Hippocampal formation (tissue), 2 donors: ENCODE results near the gene NDUFA9.

Experiments
- DNase-seq, 2 donors: peaks; one replicate each; lab custom pipeline; 2025; lab: John Stamatoyannopoulos, UW

NDUFA9 gene

GRCh38 chr12:4648501-4649357 is at the start of gene NDUFA9, which contains the start of gene AKAP3:
Gene NDUFA9, plus strand, starts transcription at chr12:4649114. Its CDS starts 13 bp downstream, at chr12:4649127.
Gene AKAP3, minus strand, starts transcription at chr12:4649051. Its CDS starts 10,855 bp downstream, at chr12:4638196.
- DNase-seq: peak; percentile 74 to 82

- DNase-seq: no peak
Measured at GRCh38 chr12:4603421-4603820, 45.5 kb upstream of the NDUFA9 start.

- no peak for DNase-seq
Measured at GRCh38 chr12:4603946-4604345, 45.0 kb upstream of the NDUFA9 start.

GRCh38 chr12:4604684-4605193 is 44.2 kb upstream of the NDUFA9 start:
- DNase-seq: peak; percentile 78 to 90

GRCh38 chr12:4607056-4607455 is 41.9 kb upstream of the NDUFA9 start:
- DNase-seq: no peak

- no peak for DNase-seq
Measured at GRCh38 chr12:4609071-4609470, 39.8 kb upstream of the NDUFA9 start.

GRCh38 chr12:4610481-4610880 is 38.4 kb upstream of the NDUFA9 start:
- DNase-seq: no peak

- peak; percentile 17 to 37 for DNase-seq
Measured at GRCh38 chr12:4615667-4616066, 33.2 kb upstream of the NDUFA9 start.

- no peak for DNase-seq
Measured at GRCh38 chr12:4621511-4621910, 27.4 kb upstream of the NDUFA9 start.

GRCh38 chr12:4626543-4626942 is 22.4 kb upstream of the NDUFA9 start:
- DNase-seq: no peak

GRCh38 chr12:4628406-4628805 is 20.5 kb upstream of the NDUFA9 start:
- no peak for DNase-seq

- DNase-seq: no peak
Measured at GRCh38 chr12:4630262-4630661, 18.7 kb upstream of the NDUFA9 start.

GRCh38 chr12:4643747-4644146 is 5.2 kb upstream of the NDUFA9 start:
- no peak for DNase-seq

- no peak for DNase-seq
Measured at GRCh38 chr12:4645023-4645422, 3.9 kb upstream of the NDUFA9 start.

- DNase-seq: no peak
Measured at GRCh38 chr12:4648104-4648500, 812 bp upstream of the NDUFA9 start.

- no peak for DNase-seq
Measured at GRCh38 chr12:4649358-4649661, 396 bp downstream of the NDUFA9 start.

- no peak for DNase-seq
Measured at GRCh38 chr12:4653257-4653656, 4.3 kb downstream of the NDUFA9 start.

GRCh38 chr12:4653691-4654090 is 4.8 kb downstream of the NDUFA9 start:
- no peak for DNase-seq

GRCh38 chr12:4663971-4664505 is 15.1 kb downstream of the NDUFA9 start:
- DNase-seq: no peak

- DNase-seq: no peak
Measured at GRCh38 chr12:4665236-4665635, 16.3 kb downstream of the NDUFA9 start.

- no peak for DNase-seq
Measured at GRCh38 chr12:4679711-4680110, 30.8 kb downstream of the NDUFA9 start.

- DNase-seq: no peak
Measured at GRCh38 chr12:4681732-4682131, 32.8 kb downstream of the NDUFA9 start.

- DNase-seq: no peak
Measured at GRCh38 chr12:4685317-4685716, 36.4 kb downstream of the NDUFA9 start.
